Neuronal stem cell (in vitro differentiated cells): ENCODE results near the gene U2AF1L4.

Experiments
- DNase-seq: peaks from one replicate; pipeline ENCODE4 v3.0.0-alpha.2; 2013; ENCODE audit warnings: low spot score
- H2AFZ ChIP-seq: one replicate; pipeline ENCODE4 v1.6.1; 2013; ENCODE audit warnings: mild to moderate bottlenecking, low read length, inconsistent platforms
- H2AK5ac ChIP-seq: 2 replicates; pipeline ENCODE4 v1.6.1; 2013; ENCODE audit warnings: low read depth, mild to moderate bottlenecking, inconsistent platforms, low read length, moderate library complexity, mixed read lengths
- H2BK120ac ChIP-seq: 2 replicates; pipeline ENCODE4 v1.6.1; 2013; ENCODE audit warnings: low read depth, mild to moderate bottlenecking, inconsistent platforms, low read length, moderate library complexity, mixed read lengths
- H2BK12ac ChIP-seq: one replicate; pipeline ENCODE4 v1.6.1; 2013; ENCODE audit warnings: low read length, inconsistent platforms
- H2BK15ac ChIP-seq: 2 replicates; pipeline ENCODE4 v1.6.1; 2013; ENCODE audit warnings: mild to moderate bottlenecking, low read length, inconsistent platforms, mixed read lengths
- H2BK5ac ChIP-seq: one replicate; pipeline ENCODE4 v1.6.1; 2013; ENCODE audit warnings: inconsistent platforms, mild to moderate bottlenecking, low read length, moderate library complexity
- H3K14ac ChIP-seq: one replicate; pipeline ENCODE4 v1.6.1; 2013; ENCODE audit warnings: low read length, inconsistent platforms
- H3K18ac ChIP-seq: 2 replicates; pipeline ENCODE4 v1.6.1; 2013; ENCODE audit warnings: low read length, inconsistent platforms
- H3K23ac ChIP-seq: 2 replicates; pipeline ENCODE4 v1.6.1; 2013; ENCODE audit warnings: low read depth, mild to moderate bottlenecking, mixed read lengths, low read length, inconsistent platforms; ENCODE audit not compliant: poor library complexity
- H3K27ac ChIP-seq: replicated peaks from 3 replicates; pipeline ENCODE4 v1.5.1; 2013; ENCODE audit warnings: low read length, inconsistent platforms
- H3K27me3 ChIP-seq, 3 experiments: 2 replicates each; pipeline ENCODE4 v1.6.1; 2013; ENCODE audit warnings: low read length in 3 of 3, mild to moderate bottlenecking in 2 of 3, inconsistent platforms in 1 of 3, low read depth in 1 of 3, mixed read lengths in 1 of 3, moderate library complexity in 1 of 3; ENCODE audit not compliant: control insufficient read depth in 3 of 3, insufficient read depth in 3 of 3
- H3K36me3 ChIP-seq, 2 donors: replicated peaks in 1 of 2; 2 replicates each; pipeline ENCODE4 v1.6.1; 2013; ENCODE audit warnings: low read length in 2 of 2; ENCODE audit not compliant: control insufficient read depth in 2 of 2, insufficient read depth in 2 of 2
- H3K4ac ChIP-seq: 2 replicates; pipeline ENCODE4 v1.6.1; 2013; ENCODE audit warnings: inconsistent platforms, mild to moderate bottlenecking, low read length, moderate library complexity
- H3K4me1 ChIP-seq, 2 donors: 1 replicate in 1 of 2; 2 replicates in 1 of 2; pipeline ENCODE4 v1.6.1; 2013; ENCODE audit warnings: low read length in 2 of 2, low read depth in 1 of 2; ENCODE audit not compliant: control insufficient read depth in 2 of 2, insufficient read depth in 1 of 2
- H3K4me2 ChIP-seq: one replicate; pipeline ENCODE4 v1.6.1; 2013; ENCODE audit warnings: mild to moderate bottlenecking, low read length, inconsistent platforms; ENCODE audit not compliant: insufficient read depth, poor library complexity, severe bottlenecking
- H3K4me3 ChIP-seq, 2 donors: 2 replicates each; pipeline ENCODE4 v1.5.1; 2013; ENCODE audit warnings: low read length in 2 of 2, mild to moderate bottlenecking in 2 of 2, inconsistent platforms in 1 of 2, moderate library complexity in 1 of 2
- H3K79me1 ChIP-seq: one replicate; pipeline ENCODE4 v1.6.1; 2013; ENCODE audit warnings: low read depth, mild to moderate bottlenecking, inconsistent platforms, low read length, moderate library complexity
- H3K9ac ChIP-seq: one replicate; pipeline ENCODE4 v1.6.1; 2013; ENCODE audit warnings: mild to moderate bottlenecking, low read depth, low read length, inconsistent platforms; ENCODE audit not compliant: poor library complexity
- H3K9me3 ChIP-seq, 2 donors: replicated peaks in 1 of 2; 2 replicates each; pipeline versions ENCODE3 to v1.6.1; 2013; ENCODE audit warnings: low read length in 2 of 2, mild to moderate bottlenecking in 2 of 2, inconsistent platforms in 1 of 2, low read depth in 1 of 2, mixed read lengths in 1 of 2, moderate library complexity in 1 of 2; ENCODE audit not compliant: control insufficient read depth in 2 of 2, insufficient read depth in 1 of 2
- H4K8ac ChIP-seq: one replicate; pipeline ENCODE4 v1.6.1; 2013; ENCODE audit warnings: low read depth, mild to moderate bottlenecking, inconsistent platforms, low read length, moderate library complexity
- H4K91ac ChIP-seq: one replicate; pipeline ENCODE4 v1.6.1; 2013; ENCODE audit warnings: low read length, low read depth, mild to moderate bottlenecking, inconsistent platforms; ENCODE audit not compliant: poor library complexity
- WGBS, 2 donors: extraction: QIAGEN DNeasy Blood & Tissue Kit; methylation state at CpG; one replicate each; pipeline ENCODE4 v1.1.7; 2013; ENCODE audit warnings: missing lambda C conversion rate in 2 of 2, mixed read lengths in 1 of 2; ENCODE audit not compliant: insufficient read length in 2 of 2, insufficient replicate concordance in 1 of 2; ENCODE audit errors: extremely low coverage in 2 of 2; 5-methylcytosine and 5-hydroxymethylcytosine counted together

The U2AF1L4 gene

DNA sequence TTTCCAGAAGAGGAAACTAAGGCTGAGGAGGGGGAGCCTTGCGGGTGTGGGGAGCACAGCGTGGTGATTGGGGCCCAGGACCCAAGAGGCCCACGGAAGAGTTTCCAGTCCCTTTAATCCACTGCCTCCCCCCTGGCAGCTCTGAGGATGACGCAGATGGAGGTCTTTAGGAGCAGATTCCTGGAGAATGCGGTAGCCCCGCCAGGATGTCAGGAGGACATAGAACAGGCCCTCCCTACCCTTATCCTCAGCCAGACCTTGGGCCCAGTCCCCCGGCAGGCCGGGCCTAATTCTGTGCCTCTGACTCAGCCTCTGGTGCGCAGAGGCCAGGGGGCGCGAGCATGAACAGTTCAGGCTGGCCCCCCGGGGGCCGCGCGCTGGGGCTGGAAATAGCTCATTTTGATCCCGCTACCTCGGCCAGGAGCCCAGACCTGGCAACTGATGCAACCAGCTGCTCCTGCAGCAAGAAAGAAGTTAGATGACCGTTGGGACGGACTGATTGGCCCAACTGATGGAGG lies 12.1 kb upstream of the U2AF1L4 start:
- Histone ChIP-seq H2AK5ac (peak overlapping the region; percentile 99), H3K27me3 (peaks cover 0 to 13% (median 3%) of the 10 kb centered on the region in 3 experiments), H3K9me3 (no peaks in the 10 kb centered on the region), H2AFZ (peak overlapping the region; percentile 75), H3K9ac (peak overlapping the region; percentile 81), H2BK120ac (peak overlapping the region; percentile 72), H4K91ac (no peak overlapping the region), H4K8ac (peak overlapping the region; percentile 82), H3K36me3 (peaks cover 25 to 53% of the 10 kb centered on the region in 2 donors), H3K4me1 (peaks cover 12 to 24% of the 10 kb centered on the region in 2 donors), H3K23ac (peak overlapping the region; percentile 65), H2BK12ac (peak overlapping the region; percentile 58), H3K14ac (peak overlapping the region; percentile 56), H2BK15ac (peak overlapping the region; percentile 97), H3K18ac (peak overlapping the region; percentile 74), H2BK5ac (peak overlapping the region; percentile 75), H3K4me2 (peak overlapping the region; percentile 83), H3K4ac (peak overlapping the region; percentile 53), H3K27ac (peak overlapping the region; percentile 90), H3K4me3 (peak overlapping the region; percentile 76 to 93), H3K79me1 (peaks cover 17% of the 10 kb centered on the region)
- DNase-seq: no peak
- WGBS, 2 donors: no CpG with 5 or more reads among the region's 19 CpGs

DNA sequence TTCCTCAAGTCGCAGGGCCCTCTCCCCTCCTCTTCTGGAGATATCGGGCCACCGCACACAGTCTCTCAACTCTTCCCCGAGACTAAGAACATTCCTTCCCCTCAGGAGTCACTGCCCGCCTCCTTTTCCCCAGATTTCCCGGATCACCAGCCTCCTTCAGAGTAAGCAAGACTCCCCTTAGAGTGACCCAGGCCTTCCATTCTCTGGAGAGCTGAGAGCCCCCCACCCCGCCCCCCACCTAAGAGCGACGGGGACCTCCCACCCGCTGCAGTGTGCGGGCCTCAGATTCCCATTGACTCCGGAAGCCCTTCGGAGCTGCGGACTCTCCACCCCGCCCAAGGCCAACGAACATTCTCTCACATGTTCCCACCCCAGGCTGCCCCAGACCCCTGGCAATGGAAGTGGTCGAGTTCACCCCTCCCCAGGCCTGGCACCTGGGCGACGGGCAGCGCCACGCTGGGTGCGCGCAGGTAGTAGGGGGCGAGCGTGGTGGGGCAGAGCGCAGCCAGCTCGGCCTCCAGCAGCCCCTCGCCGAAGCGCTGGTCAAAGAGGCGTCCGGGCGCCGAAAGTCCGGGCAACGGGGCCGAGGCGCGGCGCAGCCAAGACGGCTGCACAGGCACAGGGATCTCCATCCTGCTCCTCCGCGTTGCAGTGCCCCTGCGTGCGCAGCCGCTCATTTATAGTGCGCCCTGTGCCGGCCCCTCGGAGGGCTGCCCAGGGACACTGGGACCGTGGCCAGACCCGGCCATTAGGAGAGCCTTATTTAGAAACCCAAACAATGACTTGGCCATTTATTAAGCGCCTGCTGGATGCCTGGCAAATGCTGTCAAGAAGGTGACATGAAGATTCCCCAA lies 11.4 kb upstream of the U2AF1L4 start, which contains the start of gene HSPB6:
HSPB6 (minus strand) TSS at position 653 of the 854 bp plus-strand sequence; CDS start at position 632, 21 bp downstream.
- Histone ChIP-seq H3K79me1 (peaks cover 17% of the 10 kb centered on the region), H3K18ac (peak within 1 kb of the TSS; percentile 96), H2BK15ac (peak within 1 kb of the TSS; percentile 97), H2BK12ac (peak within 1 kb of the TSS; percentile 84), H2BK120ac (peak within 1 kb of the TSS; percentile 72), H4K8ac (peak within 1 kb of the TSS; percentile 82), H3K4ac (peak within 1 kb of the TSS; percentile 53), H2BK5ac (peak within 1 kb of the TSS; percentile 75), H3K27ac (peak within 1 kb of the TSS; percentile 90), H3K9ac (peak within 1 kb of the TSS; percentile 81), H2AK5ac (peak within 1 kb of the TSS; percentile 99), H3K4me2 (peak within 1 kb of the TSS; percentile 83), H3K36me3 (peaks cover 18 to 52% of the 10 kb centered on the region in 2 donors), H3K27me3 (peaks cover 0 to 13% (median 3%) of the 10 kb centered on the region in 3 experiments), H3K14ac (peak within 1 kb of the TSS; percentile 89), H3K4me1 (peaks cover 12 to 24% of the 10 kb centered on the region in 2 donors), H3K9me3 (no peaks in the 10 kb centered on the region), H3K4me3 (peak within 1 kb of the TSS; percentile 76 to 93), H2AFZ (peak within 1 kb of the TSS; percentile 75), H4K91ac (no peak within 1 kb of the TSS), H3K23ac (peak within 1 kb of the TSS; percentile 80)
- no peak for DNase-seq
- WGBS, 2 donors: no CpG with 5 or more reads among the region's 52 CpGs

DNA sequence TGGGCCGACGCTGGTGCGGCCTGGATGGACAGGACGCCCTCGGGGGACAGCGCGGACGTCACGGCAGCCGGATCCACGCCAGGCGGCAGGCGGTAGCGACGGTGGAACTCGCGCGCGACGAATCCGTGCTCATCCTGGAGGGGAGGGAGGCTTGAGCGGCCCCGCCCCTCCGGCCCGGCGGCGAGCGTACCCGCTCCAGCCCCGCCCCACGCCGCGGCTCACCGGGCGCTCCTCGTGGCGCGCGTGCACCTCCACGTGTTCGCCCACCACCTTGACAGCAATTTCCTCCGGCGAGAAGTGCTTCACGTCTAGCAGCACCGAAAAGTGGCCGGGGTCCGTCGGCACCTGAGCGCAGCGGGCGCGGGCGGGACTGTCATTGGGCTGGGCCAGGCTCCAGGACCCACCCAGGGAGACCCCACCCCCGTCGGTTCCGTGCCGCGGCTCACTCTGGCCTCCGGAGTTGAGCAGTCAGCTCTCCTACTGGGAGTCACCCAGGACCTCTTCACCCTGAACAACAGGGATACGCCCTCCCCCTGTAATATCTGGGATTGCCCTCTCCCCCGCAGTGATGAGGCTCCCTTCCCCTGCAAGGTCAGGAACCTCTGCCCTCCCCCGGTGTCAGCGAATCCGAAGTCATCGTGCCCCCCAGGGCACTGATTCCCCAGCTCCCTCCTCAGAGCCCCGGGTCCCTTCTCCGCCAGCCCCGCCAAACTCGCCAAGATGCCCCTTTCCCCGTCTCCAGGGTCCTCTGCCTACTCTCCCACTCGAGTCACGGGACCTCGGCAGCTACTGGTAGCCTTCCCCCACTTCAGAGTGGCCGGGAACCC lies 10.5 kb upstream of the U2AF1L4 start:
- peak overlapping the region; percentile 86 for H3K9ac ChIP-seq
- no peak overlapping the region for H2BK120ac ChIP-seq
- peak overlapping the region in 1 of 2 donors; percentile 70 for H3K4me3 ChIP-seq
- H2AFZ ChIP-seq: no peak overlapping the region
- peak overlapping the region; percentile 38 for H2BK15ac ChIP-seq
- H2BK12ac ChIP-seq: peak overlapping the region; percentile 84
- no peak overlapping the region for H2BK5ac ChIP-seq
- H3K9me3 ChIP-seq: no peaks in the 10 kb centered on the region
- peak overlapping the region; percentile 98 for H2AK5ac ChIP-seq
- H3K4me1 ChIP-seq: peaks cover 12 to 24% of the 10 kb centered on the region in 2 donors
- no CpG with 5 or more reads among the region's 74 CpGs for WGBS, 2 donors
- H3K14ac ChIP-seq: peak overlapping the region; percentile 89
- no peak overlapping the region for H3K27ac ChIP-seq
- peak overlapping the region; percentile 43 for H4K8ac ChIP-seq
- H3K79me1 ChIP-seq: peaks cover 17% of the 10 kb centered on the region
- H3K27me3 ChIP-seq: peaks cover 0 to 13% (median 3%) of the 10 kb centered on the region in 3 experiments
- H4K91ac ChIP-seq: peak overlapping the region; percentile 43
- H3K4me2 ChIP-seq: peak overlapping the region; percentile 49
- DNase-seq: no peak
- peak overlapping the region; percentile 96 for H3K18ac ChIP-seq
- peak overlapping the region; percentile 37 for H3K4ac ChIP-seq
- H3K23ac ChIP-seq: peak overlapping the region; percentile 73
- H3K36me3 ChIP-seq: peaks cover 15 to 45% of the 10 kb centered on the region in 2 donors
